ENCODE results near the gene POLG2. TPM values are rescaled to one million over a fixed set of nuclear protein-coding genes. Genes with fewer than 3 reads are reported as not detected.
"Not testable (repeated sequence)": the region's sequence is repeated elsewhere in the genome, so short reads cannot be mapped to it uniquely, and the experiment has no call there.

Gene POLG2
- total RNA-seq, 1 donor from 2014 or later, result 13.0 TPM

DNA sequence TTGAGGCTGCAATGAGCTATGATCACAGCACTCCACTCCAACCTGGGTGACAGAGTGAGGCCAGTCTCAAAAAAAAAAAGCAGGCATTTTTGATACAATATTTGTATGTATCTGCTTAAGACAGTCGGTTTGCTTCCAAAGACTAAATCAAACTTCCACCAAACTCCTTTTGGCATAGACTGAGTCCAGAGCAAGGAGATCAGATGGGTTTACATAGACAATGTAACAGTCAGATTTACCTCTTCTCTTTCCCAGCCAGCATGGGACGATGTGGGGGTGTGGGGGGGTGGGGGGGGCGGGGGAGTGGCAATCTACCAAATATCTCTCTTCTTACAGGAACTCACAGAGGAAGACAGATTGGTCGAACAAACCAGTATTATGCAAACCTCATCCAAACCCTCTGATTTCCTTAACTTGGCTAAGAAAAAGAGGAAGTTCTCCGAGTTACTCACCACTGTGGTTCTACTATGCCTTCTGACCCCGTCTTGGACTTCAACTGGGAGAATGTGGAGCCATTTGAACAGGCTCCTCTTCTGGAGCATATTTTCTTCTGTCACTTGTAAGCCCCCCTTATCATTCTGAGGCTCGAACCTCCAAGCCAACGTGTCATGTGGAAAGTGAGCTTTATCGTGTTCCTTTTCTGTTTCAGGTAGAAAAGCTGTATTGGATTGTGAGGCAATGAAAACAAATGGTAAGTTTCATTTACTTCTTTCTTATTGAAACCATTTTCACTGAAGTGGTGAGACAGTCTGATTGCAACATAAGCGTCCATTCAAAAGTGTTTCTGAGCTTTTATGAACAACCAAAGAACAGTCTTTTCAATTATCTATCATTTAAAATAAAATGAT lies 48.0 kb downstream of the POLG2 start, which contains the start of gene MILR1:
Gene MILR1, plus strand, starts transcription at position 451 of the 848 bp plus-strand sequence. Its CDS starts 54 bp downstream, at position 505.
- peak within 1 kb of the TSS in 1 of 3 donors; percentile 3 for H3K4me3 ChIP-seq (ENCODE audit: low read length in 3 of 3)
- H3K9me3 ChIP-seq (ENCODE audit: control insufficient read depth in 3 of 3, low read length in 3 of 3), result no peaks in the 10 kb centered on the region
- peak within 1 kb of the TSS; percentile 55 for H3K27ac ChIP-seq (ENCODE audit: low read depth, low read length)
- H3K9ac ChIP-seq (ENCODE audit: low read depth in 1 of 3, low read length in 3 of 3), result no peak within 1 kb of the TSS
- H3K4me1 ChIP-seq (ENCODE audit: control insufficient read depth in 3 of 3, insufficient read depth in 3 of 3, low read length in 3 of 3), result peaks cover 0 to 2% (median 0%) of the 10 kb centered on the region in 3 donors
- no peaks in the 10 kb centered on the region for H3K36me3 ChIP-seq (ENCODE audit: control insufficient read depth in 3 of 3, insufficient read depth in 3 of 3, low read length in 3 of 3)
- no peaks in the 10 kb centered on the region for H3K27me3 ChIP-seq (ENCODE audit: control insufficient read depth in 3 of 3, insufficient read depth in 3 of 3, low read length in 3 of 3)

GRCh38 chr17:64447526-64447925 lies 49.3 kb downstream of the POLG2 start:
- no peaks in the 10 kb centered on the region for H3K9me3 ChIP-seq (ENCODE audit: control insufficient read depth in 3 of 3, low read length in 3 of 3)
- H3K27me3 ChIP-seq (ENCODE audit: control insufficient read depth in 3 of 3, insufficient read depth in 3 of 3, low read length in 3 of 3), result no peaks in the 10 kb centered on the region
- no peak overlapping the region for H3K4me3 ChIP-seq (ENCODE audit: low read length in 3 of 3)
- H3K36me3 ChIP-seq (ENCODE audit: control insufficient read depth in 3 of 3, insufficient read depth in 3 of 3, low read length in 3 of 3), result no peaks in the 10 kb centered on the region
- H3K4me1 ChIP-seq (ENCODE audit: control insufficient read depth in 3 of 3, insufficient read depth in 3 of 3, low read length in 3 of 3), result peaks cover 0 to 2% (median 0%) of the 10 kb centered on the region in 3 donors
- no peak overlapping the region for H3K9ac ChIP-seq (ENCODE audit: low read depth in 1 of 3, low read length in 3 of 3)
- no peak overlapping the region for H3K27ac ChIP-seq (ENCODE audit: low read depth, low read length)

- Histone ChIP-seq H3K9me3 (ENCODE audit: control insufficient read depth in 3 of 3, low read length in 3 of 3) (peaks cover 0 to 3% (median under 1%) of the 10 kb centered on the region in 3 donors), H3K4me3 (ENCODE audit: low read length in 3 of 3) (no peak overlapping the region), H3K36me3 (ENCODE audit: control insufficient read depth in 3 of 3, insufficient read depth in 3 of 3, low read length in 3 of 3) (no peaks in the 10 kb centered on the region), H3K27ac (ENCODE audit: low read depth, low read length) (peak overlapping the region; percentile 58), H3K27me3 (ENCODE audit: control insufficient read depth in 3 of 3, insufficient read depth in 3 of 3, low read length in 3 of 3) (no peaks in the 10 kb centered on the region), H3K4me1 (ENCODE audit: control insufficient read depth in 3 of 3, insufficient read depth in 3 of 3, low read length in 3 of 3) (peaks cover 0 to 3% (median 0%) of the 10 kb centered on the region in 3 donors), H3K9ac (ENCODE audit: low read depth in 1 of 3, low read length in 3 of 3) (no peak overlapping the region)
Measured at GRCh38 chr17:64443086-64443760, 53.6 kb downstream of the POLG2 start.

GRCh38 chr17:64442541-64442971 lies 54.3 kb downstream of the POLG2 start:
- no peaks in the 10 kb centered on the region for H3K36me3 ChIP-seq (ENCODE audit: control insufficient read depth in 3 of 3, insufficient read depth in 3 of 3, low read length in 3 of 3)
- H3K4me3 ChIP-seq (ENCODE audit: low read length in 3 of 3), result no peak overlapping the region
- H3K4me1 ChIP-seq (ENCODE audit: control insufficient read depth in 3 of 3, insufficient read depth in 3 of 3, low read length in 3 of 3), result peaks cover 0 to 3% (median 0%) of the 10 kb centered on the region in 3 donors
- H3K9ac ChIP-seq (ENCODE audit: low read depth in 1 of 3, low read length in 3 of 3), result no peak overlapping the region
- H3K9me3 ChIP-seq (ENCODE audit: control insufficient read depth in 3 of 3, low read length in 3 of 3), result peaks cover 0 to 5% (median 5%) of the 10 kb centered on the region in 3 donors
- no peaks in the 10 kb centered on the region for H3K27me3 ChIP-seq (ENCODE audit: control insufficient read depth in 3 of 3, insufficient read depth in 3 of 3, low read length in 3 of 3)
- peak overlapping the region; percentile 58 for H3K27ac ChIP-seq (ENCODE audit: low read depth, low read length)

GRCh38 chr17:64441772-64442540 lies 54.9 kb downstream of the POLG2 start:
- peaks cover 0 to 5% (median 5%) of the 10 kb centered on the region in 3 donors for H3K9me3 ChIP-seq (ENCODE audit: control insufficient read depth in 3 of 3, low read length in 3 of 3)
- no peaks in the 10 kb centered on the region for H3K36me3 ChIP-seq (ENCODE audit: control insufficient read depth in 3 of 3, insufficient read depth in 3 of 3, low read length in 3 of 3)
- peaks cover 0 to 3% (median 0%) of the 10 kb centered on the region in 3 donors for H3K4me1 ChIP-seq (ENCODE audit: control insufficient read depth in 3 of 3, insufficient read depth in 3 of 3, low read length in 3 of 3)
- no peaks in the 10 kb centered on the region for H3K27me3 ChIP-seq (ENCODE audit: control insufficient read depth in 3 of 3, insufficient read depth in 3 of 3, low read length in 3 of 3)
- H3K4me3 ChIP-seq (ENCODE audit: low read length in 3 of 3), result no peak overlapping the region
- peak overlapping the region; percentile 58 for H3K27ac ChIP-seq (ENCODE audit: low read depth, low read length)
- H3K9ac ChIP-seq (ENCODE audit: low read depth in 1 of 3, low read length in 3 of 3), result peak overlapping the region in 1 of 3 donors; percentile 16

DNA sequence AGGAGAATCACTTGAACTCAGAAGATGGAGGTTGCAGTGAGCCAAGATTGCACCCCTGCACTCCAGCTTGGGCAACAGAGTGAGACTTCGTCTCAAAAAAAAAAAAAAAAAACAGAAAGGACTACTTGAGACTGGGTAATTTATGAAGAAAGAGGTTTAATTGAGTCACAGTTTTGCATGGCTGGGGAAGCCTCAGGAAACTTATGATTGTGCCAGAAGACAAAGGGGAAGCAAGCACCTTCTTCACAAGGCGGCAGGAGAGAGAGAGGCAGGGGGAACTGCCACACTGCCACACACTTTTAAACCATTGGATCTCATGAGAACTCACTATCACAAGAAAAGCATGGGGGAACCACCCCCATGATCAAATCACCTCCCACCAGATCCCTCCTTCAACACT lies 56.9 kb downstream of the POLG2 start:
- Histone ChIP-seq H3K9ac (ENCODE audit: low read depth in 1 of 3, low read length in 3 of 3) (no peak overlapping the region), H3K36me3 (ENCODE audit: control insufficient read depth in 3 of 3, insufficient read depth in 3 of 3, low read length in 3 of 3) (no peaks in the 10 kb centered on the region), H3K27ac (ENCODE audit: low read depth, low read length) (no peak overlapping the region)

GRCh38 chr17:64439521-64439920 lies 57.3 kb downstream of the POLG2 start:
- not testable (repeated sequence) for H3K27ac ChIP-seq (ENCODE audit: low read depth, low read length); H3K4me3 ChIP-seq (ENCODE audit: low read length in 3 of 3); H3K36me3 ChIP-seq (ENCODE audit: control insufficient read depth in 3 of 3, insufficient read depth in 3 of 3, low read length in 3 of 3); H3K9ac ChIP-seq (ENCODE audit: low read depth in 1 of 3, low read length in 3 of 3); H3K9me3 ChIP-seq (ENCODE audit: control insufficient read depth in 3 of 3, low read length in 3 of 3); H3K4me1 ChIP-seq (ENCODE audit: control insufficient read depth in 3 of 3, insufficient read depth in 3 of 3, low read length in 3 of 3); H3K27me3 ChIP-seq (ENCODE audit: control insufficient read depth in 3 of 3, insufficient read depth in 3 of 3, low read length in 3 of 3)

More for the DNA sequence above, 56.9 kb downstream of the POLG2 start:
- peaks cover 0 to 5% (median 5%) of the 10 kb centered on the region in 3 donors for H3K9me3 ChIP-seq (ENCODE audit: control insufficient read depth in 3 of 3, low read length in 3 of 3)
- H3K4me3 ChIP-seq (ENCODE audit: low read length in 3 of 3), result no peak overlapping the region
- H3K4me1 ChIP-seq (ENCODE audit: control insufficient read depth in 3 of 3, insufficient read depth in 3 of 3, low read length in 3 of 3), result peaks cover 0 to 3% (median 0%) of the 10 kb centered on the region in 3 donors
- H3K27me3 ChIP-seq (ENCODE audit: control insufficient read depth in 3 of 3, insufficient read depth in 3 of 3, low read length in 3 of 3), result no peaks in the 10 kb centered on the region

GRCh38 chr17:64437944-64438525 lies 58.8 kb downstream of the POLG2 start:
- H3K27me3 ChIP-seq (ENCODE audit: control insufficient read depth in 3 of 3, insufficient read depth in 3 of 3, low read length in 3 of 3), result no peaks in the 10 kb centered on the region
- H3K27ac ChIP-seq (ENCODE audit: low read depth, low read length), result no peak overlapping the region
- H3K9me3 ChIP-seq (ENCODE audit: control insufficient read depth in 3 of 3, low read length in 3 of 3), result peaks cover 0 to 5% (median 5%) of the 10 kb centered on the region in 3 donors
- peaks cover 0 to 3% (median 0%) of the 10 kb centered on the region in 3 donors for H3K4me1 ChIP-seq (ENCODE audit: control insufficient read depth in 3 of 3, insufficient read depth in 3 of 3, low read length in 3 of 3)
- H3K36me3 ChIP-seq (ENCODE audit: control insufficient read depth in 3 of 3, insufficient read depth in 3 of 3, low read length in 3 of 3), result no peaks in the 10 kb centered on the region
- no peak overlapping the region for H3K9ac ChIP-seq (ENCODE audit: low read depth in 1 of 3, low read length in 3 of 3)
- no peak overlapping the region for H3K4me3 ChIP-seq (ENCODE audit: low read length in 3 of 3)

DNA sequence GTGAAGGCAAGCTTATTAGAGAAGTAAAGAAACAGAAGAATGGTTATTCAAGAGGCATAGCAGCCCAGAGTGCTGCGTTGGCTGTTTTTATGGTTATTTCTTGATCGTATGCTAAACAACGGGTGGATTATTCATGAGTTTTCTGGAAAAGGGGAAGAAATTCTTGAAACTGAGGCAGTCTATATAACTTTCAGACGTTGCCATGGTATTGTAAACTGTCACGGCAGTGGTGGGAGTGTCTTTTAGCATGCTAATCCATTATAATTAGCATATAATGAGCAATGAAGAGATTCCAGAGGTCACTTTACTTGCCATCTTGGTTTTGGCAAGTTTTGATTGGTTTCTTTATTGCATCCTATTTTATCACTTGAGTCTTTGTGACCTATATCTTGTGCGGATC lies 65.3 kb downstream of the POLG2 start:
- H3K27me3 ChIP-seq (ENCODE audit: control insufficient read depth in 3 of 3, insufficient read depth in 3 of 3, low read length in 3 of 3), result no peaks in the 10 kb centered on the region

More for the DNA sequence above, 65.3 kb downstream of the POLG2 start:
- H3K9me3 ChIP-seq (ENCODE audit: control insufficient read depth in 3 of 3, low read length in 3 of 3), result no peaks in the 10 kb centered on the region
- H3K27ac ChIP-seq (ENCODE audit: low read depth, low read length), result no peak overlapping the region
- no peaks in the 10 kb centered on the region for H3K36me3 ChIP-seq (ENCODE audit: control insufficient read depth in 3 of 3, insufficient read depth in 3 of 3, low read length in 3 of 3)
- no peak overlapping the region for H3K4me3 ChIP-seq (ENCODE audit: low read length in 3 of 3)
- no peaks in the 10 kb centered on the region for H3K4me1 ChIP-seq (ENCODE audit: control insufficient read depth in 3 of 3, insufficient read depth in 3 of 3, low read length in 3 of 3)
- no peak overlapping the region for H3K9ac ChIP-seq (ENCODE audit: low read depth in 1 of 3, low read length in 3 of 3)

Data from skeletal muscle tissue (tissue), 4 donors.